NCI-H446 (cell line): ENCODE results near the gene COL8A1.

Source experiments
- DNase-seq, 2 experiments: peaks; one replicate each; lab custom pipeline; 2025; lab: John Stamatoyannopoulos, UW

Gene COL8A1

GRCh38 chr3:99845331-99845730 lies 206.9 kb downstream of the COL8A1 start:
- no peak for DNase-seq

- no peak for DNase-seq
Measured at GRCh38 chr3:99845999-99846398, 207.6 kb downstream of the COL8A1 start.

GRCh38 chr3:99846477-99847160 lies 208.2 kb downstream of the COL8A1 start:
- DNase-seq: no peak

- DNase-seq: no peak
Measured at GRCh38 chr3:99848433-99848832, 210.0 kb downstream of the COL8A1 start.
